ENCODE results near the gene NPIPA1.
"Not testable (repeated sequence)": the region's sequence is repeated elsewhere in the genome, so short reads cannot be mapped to it uniquely, and the experiment has no call there.

The NPIPA1 gene

DNA sequence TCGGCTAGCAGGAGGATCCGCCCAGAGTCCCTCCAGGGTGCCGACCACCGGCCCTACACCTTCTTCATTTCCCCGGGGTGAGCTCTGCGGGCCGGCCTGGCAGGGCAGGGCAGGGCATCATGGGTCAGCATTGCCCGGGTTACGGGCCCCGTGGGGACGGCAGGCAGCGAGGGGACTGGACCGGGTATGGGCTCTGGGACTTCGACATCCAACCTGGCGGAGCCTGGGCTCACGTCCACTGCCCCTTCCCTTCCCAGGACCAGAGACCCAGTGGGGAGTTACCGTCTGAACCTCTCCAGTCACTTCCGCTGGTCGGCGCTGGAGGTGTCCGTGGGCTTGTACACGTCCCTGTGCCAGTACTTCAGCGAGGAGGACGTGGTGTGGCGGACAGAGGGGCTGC lies 7.0 kb upstream of the NPIPA1 start:
- not testable (repeated sequence) for DNase-seq (ENCODE audit: low spot score)

DNA sequence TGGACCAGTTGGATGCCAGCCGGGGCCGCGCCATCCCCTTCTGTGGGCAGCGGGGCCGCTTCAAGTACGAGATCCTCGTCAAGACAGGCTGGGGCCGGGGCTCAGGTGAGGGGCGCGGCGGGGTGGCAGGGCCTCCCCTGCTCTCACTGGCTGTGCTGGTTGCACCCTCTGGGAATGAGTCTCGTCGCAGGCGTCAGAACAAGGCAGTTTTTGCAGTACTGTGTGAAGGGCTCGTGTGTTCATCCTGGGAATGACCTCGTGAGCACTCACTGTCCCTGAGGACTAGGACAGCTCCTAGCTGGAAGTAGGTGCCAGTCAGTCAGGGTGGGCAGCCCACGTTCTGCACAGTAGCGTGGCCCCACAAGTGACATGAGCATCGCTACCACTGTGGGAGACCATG lies 6.3 kb upstream of the NPIPA1 start:
- DNase-seq (ENCODE audit: low spot score) = not testable (repeated sequence)

- DNase-seq (ENCODE audit: low spot score) = not testable (repeated sequence)
These were observed 4.5 kb upstream of the NPIPA1 start for GRCh38 chr16:14932581-14933375.

GRCh38 chr16:14937994-14938393 lies 751 bp downstream of the NPIPA1 start:
- DNase-seq (ENCODE audit: low spot score) = not testable (repeated sequence)

DNA sequence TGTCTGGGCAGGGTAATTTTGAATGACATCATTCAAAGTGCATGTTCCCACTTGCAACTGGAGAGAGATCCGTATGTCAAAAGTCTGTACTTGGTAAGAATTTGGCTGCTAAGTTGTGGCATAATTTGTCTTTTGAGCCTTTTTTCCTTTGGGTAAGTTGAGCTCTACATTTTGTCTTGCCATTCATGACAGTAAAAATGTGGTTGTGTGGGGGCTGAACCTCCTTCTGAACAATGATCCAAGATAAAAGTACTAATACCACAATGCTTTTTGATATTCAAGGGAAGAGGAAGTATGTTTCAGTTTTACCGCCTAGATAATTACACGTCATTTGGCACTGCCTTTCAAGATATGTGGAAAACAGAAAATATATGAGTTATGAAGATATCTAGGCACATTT lies 5.4 kb downstream of the NPIPA1 start:
- DNase-seq (ENCODE audit: low spot score) = not testable (repeated sequence)

DNA sequence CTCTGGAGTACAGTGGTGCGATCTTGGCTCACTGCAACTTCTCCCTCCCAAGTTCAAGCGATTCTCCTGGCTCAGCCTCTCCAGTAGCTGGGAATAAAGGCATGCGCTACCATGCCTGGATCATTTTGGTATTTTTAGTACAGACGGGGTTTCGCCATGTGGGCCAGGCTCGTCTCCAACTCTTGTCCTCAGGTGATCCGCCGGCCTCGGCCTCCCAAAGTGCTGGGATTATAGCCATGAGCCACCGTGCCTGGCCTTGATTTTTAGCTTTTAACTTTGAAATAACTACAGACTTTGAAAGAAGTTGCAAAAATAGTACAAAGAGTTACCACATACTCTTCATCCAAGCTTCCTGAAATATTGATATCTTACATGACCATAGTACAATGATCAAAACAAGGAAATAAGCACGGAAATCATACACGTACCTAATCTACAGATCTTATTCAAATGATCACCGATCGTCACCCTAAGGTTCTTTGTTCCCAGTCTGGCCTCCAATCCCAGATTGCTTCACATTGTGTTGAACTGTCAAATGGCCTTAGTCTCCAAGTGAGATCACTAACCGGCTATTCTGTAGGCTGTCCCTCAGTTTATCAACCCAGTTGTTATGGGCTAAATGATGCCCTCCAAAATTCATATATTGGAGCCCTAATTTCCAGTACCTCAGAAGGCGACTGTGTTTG lies 18.4 kb downstream of the NPIPA1 start:
- no peak for DNase-seq (ENCODE audit: low spot score)

DNA sequence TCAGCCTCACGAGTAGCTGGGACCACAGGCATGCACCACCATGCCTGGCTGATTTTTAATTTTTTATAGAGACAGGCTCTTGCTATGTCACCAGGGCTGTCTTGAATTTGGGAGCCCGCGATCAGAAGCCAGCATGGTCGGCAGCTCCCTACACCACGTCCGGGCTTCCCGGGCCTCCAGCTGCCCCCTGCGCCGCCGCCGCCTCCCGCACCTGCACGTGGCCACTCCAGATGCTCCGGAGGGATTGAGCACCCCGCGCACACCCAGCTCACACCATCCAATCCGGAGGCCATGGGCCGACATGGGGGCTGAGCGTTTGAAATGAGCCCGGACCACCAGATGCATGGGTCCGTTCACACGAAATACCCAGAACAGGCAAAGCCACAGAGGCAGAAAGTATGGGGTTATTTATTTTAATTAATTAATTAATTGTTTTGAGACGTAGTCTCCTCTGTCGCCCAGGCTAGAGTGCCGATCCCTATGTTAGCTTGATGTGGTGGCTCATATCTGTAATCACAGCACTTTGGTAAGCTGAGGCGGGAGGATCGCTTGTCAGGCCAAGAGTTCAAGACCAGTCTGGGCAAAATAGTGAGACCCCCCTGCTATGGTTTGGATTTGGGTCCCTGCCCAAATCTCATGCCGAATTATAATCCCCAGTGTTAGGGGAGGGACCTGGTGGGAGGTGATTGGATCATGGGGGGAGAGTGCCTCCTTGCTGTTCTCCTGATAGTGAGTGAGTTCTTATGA lies 20.5 kb downstream of the NPIPA1 start:
- no peak for DNase-seq (ENCODE audit: low spot score)

DNA sequence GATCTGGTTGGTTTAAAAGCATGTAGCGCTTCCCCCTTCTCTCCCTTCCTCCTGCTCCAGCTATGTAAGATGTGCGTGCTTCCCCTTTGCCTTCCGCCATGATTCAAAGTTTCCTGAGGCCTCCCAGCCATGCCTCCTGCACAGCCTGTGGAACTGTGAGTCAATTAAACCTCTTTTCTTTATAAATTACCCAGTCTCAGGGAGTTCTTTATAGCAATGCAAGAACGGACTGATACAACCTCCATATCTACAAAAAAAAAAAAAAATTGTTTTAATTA lies 21.0 kb downstream of the NPIPA1 start:
- DNase-seq (ENCODE audit: low spot score) = no peak

DNA sequence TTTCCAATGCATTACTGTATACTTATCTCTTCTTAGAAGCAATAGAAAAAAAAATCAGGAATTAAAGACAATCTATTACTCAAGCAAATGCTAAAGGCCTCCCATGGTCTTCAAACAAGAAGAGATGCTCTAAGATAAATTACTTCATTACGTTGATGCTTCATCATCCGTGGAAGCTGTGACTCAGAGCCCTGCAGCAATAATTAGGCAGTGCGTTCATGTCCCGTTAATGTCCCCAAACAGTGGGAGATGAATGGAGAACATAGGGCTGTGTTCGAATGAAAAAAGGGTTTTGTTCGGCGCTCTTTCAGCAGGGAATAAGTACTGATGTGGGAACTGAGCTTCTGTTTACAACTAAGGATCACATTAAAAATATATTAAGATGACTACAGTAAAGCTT lies 21.7 kb downstream of the NPIPA1 start:
- DNase-seq (ENCODE audit: low spot score) = no peak

DNA sequence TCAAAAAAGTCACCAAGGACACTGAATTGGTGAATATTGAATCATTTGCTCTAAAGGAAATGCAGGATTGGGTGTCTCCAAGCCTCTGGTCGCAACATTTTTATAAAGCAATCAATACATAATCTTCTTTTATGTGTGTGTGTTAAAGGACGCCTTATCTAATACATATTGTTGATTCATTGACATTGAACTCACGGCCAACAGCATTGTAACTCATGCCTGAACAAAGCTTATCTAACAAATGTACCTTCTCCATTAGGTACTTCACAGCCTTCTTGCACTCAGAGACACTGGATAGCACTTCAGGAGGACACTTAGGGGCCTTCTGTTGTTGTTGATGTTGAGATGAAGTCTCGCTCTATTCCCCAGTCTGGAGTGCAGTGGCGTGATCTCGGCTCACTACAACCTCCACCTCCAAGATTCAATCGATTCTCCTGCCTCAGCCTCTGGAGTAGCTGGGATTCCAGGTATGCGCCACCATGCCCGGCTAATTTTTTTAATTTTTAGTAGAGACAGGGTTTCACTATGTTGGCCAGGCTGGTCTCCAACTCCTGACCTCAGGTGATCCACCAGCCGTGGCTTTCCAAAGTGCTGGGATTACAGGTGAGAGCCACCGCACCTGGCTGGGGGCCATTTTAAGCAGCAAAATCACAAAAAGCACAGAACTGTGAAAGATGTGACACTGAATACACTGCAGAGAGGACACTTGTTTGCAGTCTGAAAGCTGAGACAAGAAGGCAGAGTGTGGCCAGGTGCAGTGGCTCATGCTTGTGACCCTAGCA lies 24.4 kb downstream of the NPIPA1 start:
- DNase-seq (ENCODE audit: low spot score) = no peak

DNA sequence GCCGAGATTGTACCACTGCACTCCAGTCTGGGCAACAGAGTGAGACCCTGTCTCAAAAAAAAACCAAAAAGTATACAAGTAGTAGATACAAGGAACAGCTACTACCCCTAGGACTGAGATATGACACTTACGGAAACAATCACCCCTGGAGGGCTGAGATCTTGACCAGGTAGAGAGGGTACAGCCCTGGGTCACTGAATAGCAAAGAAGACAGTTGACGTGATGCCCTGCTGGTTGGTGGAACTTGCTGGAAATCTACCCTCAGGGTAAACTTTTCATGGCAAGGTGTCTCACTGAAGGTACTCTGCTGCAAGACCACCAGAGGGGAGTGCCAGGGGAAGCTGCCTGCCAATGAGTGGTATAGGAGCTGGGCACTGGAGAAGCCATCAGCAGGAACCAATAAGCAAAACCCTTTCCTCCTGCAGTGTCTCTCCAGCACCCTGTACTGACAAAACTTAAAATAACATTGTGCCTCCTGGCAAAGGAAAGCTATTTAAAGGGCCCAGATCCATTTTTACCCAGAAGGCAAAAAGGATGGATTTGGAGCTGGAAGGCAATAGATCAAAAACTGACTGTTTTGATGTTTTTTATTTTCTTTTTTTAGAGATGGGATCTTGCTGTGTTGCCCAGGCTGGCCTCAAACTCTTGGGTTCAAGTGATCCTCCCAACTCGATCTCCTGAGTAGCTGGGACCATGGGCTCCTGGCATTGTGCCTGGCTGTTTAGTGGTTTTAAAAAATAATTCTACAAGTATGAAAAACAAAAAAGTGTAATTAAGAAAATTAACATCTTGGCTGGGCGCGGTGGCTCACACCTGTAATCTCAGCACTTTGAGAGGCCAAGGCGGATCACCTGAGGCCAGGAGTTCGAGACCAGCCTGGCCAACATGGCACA lies 26.3 kb downstream of the NPIPA1 start:
- no peak for DNase-seq (ENCODE audit: low spot score)

DNA sequence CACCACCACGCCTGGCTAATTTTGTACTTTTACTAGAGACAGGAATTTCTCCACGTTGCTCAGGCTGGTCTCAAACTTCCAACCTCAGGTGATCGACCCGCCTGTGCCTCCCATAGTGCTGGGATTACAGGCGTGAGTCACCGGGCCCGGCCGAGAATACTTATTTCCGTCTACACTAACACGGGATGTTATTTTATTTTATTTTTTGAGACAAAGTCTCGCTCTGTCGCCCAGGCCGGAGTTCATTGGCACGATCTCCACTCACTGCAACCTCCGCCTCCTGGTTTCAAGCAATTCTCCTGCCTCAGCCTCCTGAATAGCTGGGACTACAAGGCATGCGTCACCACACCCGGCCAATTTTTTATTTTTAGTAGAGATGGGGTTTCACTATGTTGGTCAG lies 28.1 kb downstream of the NPIPA1 start:
- no peak for DNase-seq (ENCODE audit: low spot score)

DNA sequence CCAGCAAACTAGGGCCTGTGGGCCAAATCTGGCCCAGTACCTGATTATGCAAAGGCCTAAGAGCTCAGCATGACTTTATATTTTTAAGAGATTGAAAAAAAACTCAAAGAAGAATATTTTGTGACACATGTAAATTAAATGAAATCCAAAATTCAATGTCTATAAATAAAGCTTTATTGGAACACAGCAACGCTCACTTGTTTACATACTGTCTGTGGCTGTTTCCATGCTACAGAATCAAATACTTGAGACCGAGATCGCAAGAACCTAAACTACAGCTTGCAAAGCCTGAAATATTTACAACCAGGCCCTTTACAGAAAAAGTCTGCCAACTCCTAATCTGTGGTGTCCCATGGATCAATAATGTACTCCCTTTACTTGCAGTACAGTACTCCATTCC lies 32.6 kb downstream of the NPIPA1 start:
- DNase-seq (ENCODE audit: low spot score) = not testable (repeated sequence)

- DNase-seq (ENCODE audit: low spot score) = not testable (repeated sequence)
These were observed 34.5 kb downstream of the NPIPA1 start for GRCh38 chr16:14971621-14972228.

- not testable (repeated sequence) for DNase-seq (ENCODE audit: low spot score)
These were observed 36.6 kb downstream of the NPIPA1 start for GRCh38 chr16:14973785-14974322.

GRCh38 chr16:14974331-14974655 lies 37.0 kb downstream of the NPIPA1 start:
- peak; percentile 80 for DNase-seq (ENCODE audit: low spot score)

DNA sequence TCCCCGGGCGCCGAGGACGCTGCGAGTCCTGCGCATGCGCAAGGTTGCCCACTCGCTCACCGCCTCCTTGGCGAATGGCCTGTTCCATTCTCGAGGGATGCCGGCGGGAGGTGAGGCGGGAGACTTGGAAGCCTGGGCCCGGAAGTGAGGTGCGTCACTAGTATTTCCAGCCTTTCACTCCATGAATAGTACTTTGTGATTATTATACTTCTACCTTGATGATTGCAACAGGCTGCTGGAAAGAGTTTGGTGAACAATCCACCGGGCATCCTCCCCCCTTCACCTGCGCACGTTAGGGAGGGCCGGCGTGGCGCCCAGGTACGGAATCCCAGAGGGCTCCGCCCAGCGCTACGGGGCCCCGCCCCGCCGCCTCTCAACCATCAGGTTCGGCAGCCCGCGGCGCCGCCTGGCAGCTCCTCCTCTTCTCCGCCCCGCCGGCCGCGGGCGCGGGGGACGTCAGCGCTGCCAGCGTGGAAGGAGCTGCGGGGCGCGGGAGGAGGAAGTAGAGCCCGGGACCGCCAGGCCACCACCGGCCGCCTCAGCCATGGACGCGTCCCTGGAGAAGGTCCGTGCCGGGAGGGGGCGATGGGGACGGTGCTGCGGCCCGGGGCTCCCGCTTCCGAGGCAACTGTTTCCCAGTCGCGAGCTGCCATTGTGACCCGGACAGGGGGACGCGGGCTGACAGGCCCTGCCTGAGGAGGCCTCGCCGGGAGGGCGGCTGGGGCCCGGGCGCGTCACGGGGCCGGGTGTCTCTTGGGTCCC lies 37.6 kb downstream of the NPIPA1 start, which contains the start of gene PDXDC1:
Gene PDXDC1, plus strand, starts transcription at position 371 of the 762 bp plus-strand sequence. Its CDS starts 174 bp downstream, at position 545.
- DNase-seq (ENCODE audit: low spot score) = peak; percentile 99

DNA sequence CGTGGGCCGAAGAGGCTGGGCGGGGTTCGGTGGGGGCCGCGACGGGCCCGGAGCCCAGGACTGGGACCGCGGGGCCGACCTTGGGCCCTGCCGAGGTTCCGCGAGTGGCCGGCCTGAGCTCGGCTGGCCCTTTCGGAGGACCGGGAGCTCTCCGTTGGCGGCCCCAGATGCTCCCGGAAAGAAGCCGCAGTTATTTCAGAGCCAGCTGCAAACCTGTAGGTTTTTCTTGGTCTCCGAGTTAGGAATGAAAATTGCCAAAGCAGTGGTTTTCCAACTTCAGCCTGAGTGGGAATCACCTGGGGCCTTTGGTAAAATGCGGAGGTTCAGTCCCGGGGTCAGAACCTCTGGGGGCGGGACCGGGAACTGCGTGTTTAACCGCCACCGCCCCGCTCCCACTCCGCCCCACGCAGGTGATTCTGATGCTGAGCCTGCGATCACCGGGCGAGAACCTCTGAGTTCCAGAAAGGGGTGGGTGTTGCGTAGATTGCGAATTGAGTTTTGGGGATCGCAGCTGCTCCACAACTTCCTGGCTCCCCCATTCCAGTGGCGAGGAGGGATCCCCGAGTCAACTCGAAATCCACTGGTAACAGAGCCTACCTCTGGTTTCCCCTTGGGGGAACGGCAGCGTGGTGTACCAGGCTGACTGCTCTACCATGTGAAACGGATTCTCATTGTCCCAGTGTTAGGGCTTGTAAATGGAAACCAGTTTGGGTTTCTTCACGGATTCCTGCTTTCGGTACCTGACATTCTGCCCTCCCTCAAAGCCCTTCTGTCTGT lies 38.4 kb downstream of the NPIPA1 start:
- DNase-seq (ENCODE audit: low spot score) = peak; percentile 37

Measured in LoVo (cell line).